NCI-H1048 (cell line): Measurements from ENCODE around the gene ZNF638.

Experiments used
- DNase-seq: peaks from one replicate; lab custom pipeline; 2025; lab: John Stamatoyannopoulos, UW

Gene ZNF638

DNA sequence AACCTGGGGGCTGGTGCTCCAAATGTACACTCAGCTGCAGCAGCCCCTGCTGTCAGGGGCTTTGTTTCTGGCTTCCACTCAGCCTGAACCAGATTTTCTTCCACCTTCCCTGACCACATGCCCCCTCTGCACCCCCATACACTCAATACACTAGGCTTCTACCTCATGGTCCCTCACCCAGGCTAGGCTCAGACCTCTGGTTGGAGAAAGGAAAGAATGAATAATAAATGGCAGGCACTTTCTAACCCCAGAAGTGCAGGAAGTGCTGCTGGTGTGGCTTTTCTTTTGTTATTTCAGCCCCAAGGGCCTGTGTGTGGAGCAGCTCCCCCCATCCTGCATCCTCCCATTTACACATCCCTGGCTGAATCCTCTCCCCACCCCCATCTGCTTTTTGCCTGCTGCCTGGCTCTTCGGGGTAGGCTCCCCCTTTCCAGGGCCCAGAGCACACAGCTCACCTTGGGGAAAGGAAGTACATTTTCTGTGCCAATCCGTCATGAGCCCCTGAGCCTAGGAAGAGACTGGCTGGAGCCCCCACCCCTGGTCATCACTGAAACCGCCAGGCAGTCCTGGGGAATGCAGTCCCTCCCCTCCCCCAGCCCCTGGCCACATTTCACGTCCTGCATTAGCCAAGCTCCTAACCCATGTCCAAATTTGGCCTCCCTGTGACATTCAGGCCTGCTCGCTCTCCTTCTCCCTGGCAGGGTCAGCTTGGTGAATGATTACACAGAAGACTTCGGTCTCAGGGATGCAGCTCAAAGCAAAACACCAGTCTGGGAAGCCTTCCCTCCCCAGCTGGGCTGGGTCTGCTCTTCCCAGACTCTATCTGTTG, 124.4 kb downstream of the ZNF638 start:
- DNase-seq: no peak

DNA sequence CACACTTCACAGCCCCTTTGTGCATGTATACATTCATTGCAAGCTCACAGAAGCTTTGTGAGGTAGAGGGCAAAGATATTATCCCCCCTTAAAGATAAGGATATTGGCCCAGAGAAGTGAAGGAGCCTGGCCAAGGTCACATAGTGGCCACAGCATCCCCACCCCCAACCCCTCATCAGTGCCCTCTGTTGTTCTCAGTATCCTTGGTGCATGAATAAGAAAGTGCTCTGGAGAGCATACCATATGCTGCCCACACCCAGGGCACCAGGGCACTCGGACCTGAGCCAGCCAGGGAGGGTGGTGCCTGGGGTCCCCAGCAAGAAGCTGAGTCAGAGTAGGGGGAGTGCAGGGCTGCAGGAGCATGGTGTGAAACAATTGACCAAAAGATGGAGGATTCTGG, 125.0 kb downstream of the ZNF638 start:
- no peak for DNase-seq

GRCh38 chr2:71457123-71457915, 125.7 kb downstream of the ZNF638 start:
- no peak for DNase-seq

- DNase-seq: no peak
Measured at GRCh38 chr2:71457923-71458322, 126.3 kb downstream of the ZNF638 start.

DNA sequence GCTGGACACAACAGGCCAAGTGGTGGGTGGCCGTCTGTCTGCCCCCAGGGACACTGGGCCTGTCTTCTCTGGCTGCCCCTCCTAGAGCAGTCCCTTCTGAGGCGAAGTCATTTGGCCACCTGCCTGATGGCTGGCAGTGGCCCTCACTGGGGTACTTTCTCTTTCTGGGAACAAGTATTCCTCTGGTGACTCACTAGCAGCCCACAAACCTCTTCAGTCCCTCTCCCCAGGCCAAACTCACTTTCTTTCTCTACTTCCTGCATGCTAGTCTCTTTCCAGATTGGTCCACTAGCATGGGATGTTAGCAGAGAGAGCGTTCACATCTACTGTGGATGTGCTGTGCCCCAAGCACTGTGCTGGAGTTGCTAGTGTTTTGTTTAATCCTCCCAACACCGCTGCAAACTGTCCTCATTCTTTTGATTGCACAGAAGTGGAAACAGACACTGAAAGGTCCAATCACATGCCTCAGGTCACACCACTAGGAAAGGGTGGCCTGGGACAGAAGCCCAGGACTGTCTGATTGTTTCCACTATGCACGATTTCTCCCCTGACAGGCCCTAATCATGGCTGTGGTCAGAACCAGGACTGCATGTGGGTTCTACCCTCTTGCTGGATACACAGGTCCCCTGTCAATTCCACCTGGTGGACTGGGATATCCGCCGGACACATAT, 127.0 kb downstream of the ZNF638 start:
- no peak for DNase-seq

DNA sequence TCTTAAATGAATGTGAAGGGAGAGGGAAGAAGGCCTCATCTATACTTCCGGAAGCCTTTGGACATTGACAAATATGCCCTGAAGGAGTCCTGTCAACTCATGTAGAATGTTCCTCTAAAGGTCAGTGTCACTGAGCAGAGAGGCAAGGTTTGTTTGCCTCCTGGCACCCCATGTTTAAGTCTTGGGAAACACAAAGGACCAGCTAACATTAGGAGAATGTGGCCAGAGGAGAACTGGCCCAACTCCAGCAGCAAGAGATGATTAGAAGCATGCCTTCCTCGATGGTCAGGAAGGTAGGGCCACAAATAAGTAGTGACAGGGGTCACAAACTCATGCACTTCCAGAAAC, 127.5 kb downstream of the ZNF638 start:
- no peak for DNase-seq

DNA sequence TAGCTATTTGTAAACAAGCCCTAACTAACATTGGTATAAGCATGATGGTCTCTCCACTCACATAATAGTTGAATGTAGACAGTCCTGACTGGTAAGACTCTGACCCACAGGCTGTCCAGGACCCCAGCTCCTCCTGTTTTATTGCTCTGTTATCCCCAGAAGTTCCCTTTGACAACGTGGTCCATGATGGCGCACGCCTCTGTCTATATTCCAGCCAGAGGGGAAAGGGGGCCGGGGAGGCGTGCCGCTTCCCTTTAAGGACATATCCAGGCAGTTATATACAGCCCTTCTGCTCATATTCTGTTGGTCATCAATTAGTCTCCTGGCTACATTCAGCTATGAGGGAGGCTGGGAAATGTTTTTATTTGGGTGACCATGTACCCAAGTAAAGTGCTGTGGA, 128.5 kb downstream of the ZNF638 start:
- DNase-seq: no peak

DNA sequence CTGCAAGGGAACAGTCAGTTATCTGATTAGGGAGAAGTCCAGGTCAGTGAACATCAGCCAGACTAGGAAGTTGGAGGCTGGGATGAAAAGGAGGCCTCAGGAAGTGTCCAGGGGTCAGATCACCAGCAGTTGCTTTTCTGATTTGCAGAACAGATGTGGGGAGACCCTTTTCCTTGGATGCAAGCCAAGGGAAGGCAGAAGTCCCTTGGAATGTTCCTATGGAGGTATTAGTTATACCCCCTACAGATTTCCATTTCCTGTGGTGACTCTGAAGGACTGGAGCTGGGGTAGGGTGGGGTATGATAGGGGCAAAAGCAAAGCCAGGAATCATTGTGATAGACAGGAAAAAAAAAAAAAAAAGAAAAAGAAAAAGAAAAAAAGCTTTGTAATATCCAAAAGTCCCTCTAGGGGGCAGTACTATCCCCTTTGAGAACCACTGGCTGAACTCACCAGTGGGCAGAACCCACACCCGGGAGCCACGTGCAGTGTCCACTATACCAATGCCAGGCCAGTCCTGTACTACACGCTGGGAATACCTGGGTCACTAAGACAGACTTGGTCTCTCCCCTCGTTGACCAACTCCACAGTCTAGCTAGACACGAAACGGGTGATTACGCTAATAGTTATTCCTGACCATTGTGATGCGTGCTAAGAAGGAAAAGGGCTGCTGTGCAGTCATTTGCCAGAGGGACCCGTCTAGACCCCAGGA, 129.2 kb downstream of the ZNF638 start:
- DNase-seq: no peak

DNA sequence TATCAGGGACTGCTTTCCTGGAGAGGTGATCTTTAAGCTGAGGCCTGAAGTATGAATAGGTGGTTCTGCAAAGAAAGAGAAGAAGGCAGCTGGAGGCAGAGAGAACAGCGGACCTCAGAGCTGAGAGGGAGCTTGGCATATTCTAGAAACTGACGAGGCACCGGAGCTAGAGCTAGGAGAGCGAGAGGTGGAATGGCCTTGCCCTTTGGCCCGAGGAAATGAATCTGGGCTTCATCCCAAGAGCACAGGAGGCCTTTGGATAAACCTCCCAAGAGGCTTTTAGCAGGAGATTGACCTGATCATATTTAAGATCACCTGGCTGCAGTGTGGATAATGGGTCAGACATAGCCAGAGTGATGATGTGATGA, 129.7 kb downstream of the ZNF638 start:
- DNase-seq: no peak

- no peak for DNase-seq
Measured at GRCh38 chr2:71462056-71462605, 130.5 kb downstream of the ZNF638 start.

- DNase-seq: no peak
Measured at GRCh38 chr2:71462641-71463341, 131.2 kb downstream of the ZNF638 start.

DNA sequence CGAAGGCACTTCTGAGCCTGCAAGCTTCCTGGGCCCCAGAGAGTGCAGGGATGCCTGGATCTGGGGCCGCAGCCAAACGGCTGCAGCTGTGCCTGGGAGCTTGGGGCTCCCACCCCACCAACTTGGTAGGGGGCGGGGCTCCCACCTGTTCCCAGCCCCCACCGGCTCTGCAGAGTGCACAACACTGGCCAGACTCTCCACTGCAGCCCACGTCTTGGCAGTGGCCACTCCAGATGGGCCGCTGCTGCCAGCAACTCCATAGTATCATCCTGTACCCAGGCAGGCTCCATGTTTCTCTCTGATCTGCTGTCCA, 131.7 kb downstream of the ZNF638 start:
- no peak for DNase-seq

GRCh38 chr2:71464389-71464788, 132.8 kb downstream of the ZNF638 start:
- DNase-seq: no peak

GRCh38 chr2:71465356-71465755, 133.8 kb downstream of the ZNF638 start:
- DNase-seq: no peak

- no peak for DNase-seq
Measured at GRCh38 chr2:71465961-71466300, 134.3 kb downstream of the ZNF638 start.

DNA sequence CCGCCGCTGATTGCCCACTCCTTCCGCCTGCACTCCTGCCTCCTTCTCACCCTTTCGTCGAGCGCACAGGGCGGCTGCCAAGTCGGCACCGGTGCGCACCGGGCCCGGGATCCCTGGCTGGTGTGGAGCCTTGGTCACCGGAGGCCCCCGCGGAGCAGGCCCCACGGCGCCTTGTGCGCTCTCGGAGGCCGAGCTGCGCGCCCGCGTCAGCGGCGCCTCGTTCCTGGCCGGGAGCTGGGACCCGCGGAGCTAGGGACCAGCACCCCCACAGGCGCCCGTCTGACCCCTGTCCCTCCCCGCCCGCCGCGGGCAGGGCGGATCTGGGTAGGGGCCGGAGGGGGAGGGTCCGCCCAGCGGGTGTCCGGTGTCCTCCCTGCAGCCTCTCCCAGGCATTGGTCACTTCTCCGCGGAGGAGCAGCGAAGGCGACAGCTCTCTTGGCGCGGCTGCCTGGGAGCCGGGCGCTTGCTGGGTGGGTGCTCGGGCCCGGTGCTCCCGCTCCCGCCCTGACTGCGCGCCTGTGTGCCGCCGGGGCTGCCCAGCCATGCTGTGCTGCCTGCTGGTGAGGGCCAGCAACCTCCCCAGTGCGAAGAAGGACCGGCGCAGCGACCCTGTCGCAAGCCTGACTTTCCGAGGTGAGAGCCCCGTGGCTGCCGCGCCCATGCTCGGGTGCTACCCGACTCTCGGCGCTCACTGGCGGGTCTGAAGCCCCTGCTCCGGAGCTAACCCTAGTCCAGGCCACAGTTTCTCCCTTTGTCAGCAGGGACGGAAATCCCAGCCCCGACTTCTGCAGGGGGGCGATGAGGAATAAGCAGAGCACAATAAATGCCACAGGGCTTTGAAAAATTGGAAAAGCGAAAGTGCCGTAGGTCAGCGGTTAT, 135.0 kb downstream of the ZNF638 start:
- DNase-seq: no peak

DNA sequence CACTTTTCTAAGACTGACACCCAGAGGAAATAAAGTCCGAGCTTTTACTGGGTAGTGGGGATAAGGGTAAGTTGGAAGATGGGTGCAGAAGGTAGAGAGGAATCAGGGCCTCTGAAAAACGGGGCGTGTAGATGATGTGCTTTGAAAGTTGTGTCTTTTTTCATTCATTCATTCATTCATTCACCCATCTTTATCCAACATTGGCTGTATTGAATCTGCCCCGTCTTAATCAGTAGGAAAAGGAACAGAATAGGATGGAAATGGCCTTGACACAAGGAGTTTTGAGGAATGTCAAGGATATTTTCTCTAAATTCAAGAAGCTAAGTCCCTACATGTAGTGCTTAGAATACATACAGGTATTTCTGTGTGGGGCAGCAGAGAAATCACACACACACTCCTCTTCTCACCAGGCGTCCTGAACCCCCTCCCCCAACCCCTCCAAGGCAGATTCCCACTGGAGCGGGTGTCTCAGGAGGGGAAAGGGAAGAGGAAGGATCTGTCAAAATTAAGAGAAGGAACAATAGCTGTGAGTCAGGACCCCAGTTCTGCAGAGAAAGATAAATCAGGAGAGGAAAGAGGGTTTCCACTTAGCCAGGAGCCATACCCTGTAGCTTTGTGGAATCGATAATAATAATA, 135.7 kb downstream of the ZNF638 start:
- no peak for DNase-seq

GRCh38 chr2:71468279-71469015, 136.9 kb downstream of the ZNF638 start:
- DNase-seq: no peak
